BE2C (cell line): Measurements from ENCODE around the gene PPP1R14D.

Experiments
- DNase-seq: peaks from one replicate; pipeline ENCODE4 v3.0.0-alpha.2; 2020
- H3K27me3 ChIP-seq: fragments of 250-450 bp; sonication (Bioruptor Pico); 2 replicates; pipeline ENCODE4 v1.5.1; 2020; ENCODE audit warnings: mild to moderate bottlenecking
- H3K36me3 ChIP-seq: fragments of 250-450 bp; sonication (Bioruptor Pico); 2 replicates; pipeline ENCODE4 v1.5.1; 2020; ENCODE audit warnings: mild to moderate bottlenecking
- H3K4me1 ChIP-seq: fragments of 250-450 bp; sonication (Bioruptor Pico); 2 replicates; pipeline ENCODE4 v1.5.1; 2020
- H3K4me3 ChIP-seq: 2 replicates; pipeline ENCODE4 v1.5.1; 2011; ENCODE audit warnings: low read depth, low read length
- H3K9me3 ChIP-seq: fragments of 250-450 bp; sonication (Bioruptor Pico); 2 replicates; pipeline ENCODE4 v1.5.1; 2020
- TF ChIP-seq, protein P1 (sequence below): IDR thresholded peaks from 2 replicates; pipeline ENCODE4 v1.5.1; 2012; ENCODE audit warnings: mild to moderate bottlenecking, low read depth, low read length

The PPP1R14D gene

DNA sequence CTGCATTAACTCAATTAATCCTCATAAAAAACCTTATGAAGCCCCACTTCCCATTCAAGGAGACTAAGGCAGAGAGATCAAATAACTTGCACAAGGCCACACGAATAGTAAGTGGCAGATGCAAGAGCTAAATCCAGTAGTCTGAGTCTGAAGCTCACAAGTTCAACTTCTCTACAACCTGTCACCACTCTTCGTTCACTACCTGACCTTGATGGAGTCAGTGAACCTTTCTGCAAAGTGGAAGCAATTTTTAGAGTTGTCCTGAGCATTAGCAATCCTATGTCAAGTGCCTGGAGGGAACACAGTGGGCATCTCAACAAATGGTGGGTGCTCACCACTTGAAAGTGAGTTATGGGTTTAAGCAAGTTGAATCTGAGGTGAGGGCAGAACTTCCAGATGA lies 13.2 kb upstream of the PPP1R14D start:
- no peaks in the 10 kb centered on the region for H3K36me3 ChIP-seq
- no peaks in the 10 kb centered on the region for H3K9me3 ChIP-seq
- H3K4me1 ChIP-seq = no peaks in the 10 kb centered on the region; the same call in 1 of the 2 replicates
- DNase-seq = no peak
- H3K4me3 ChIP-seq = no peak overlapping the region
- TF ChIP-seq, protein P1, sequence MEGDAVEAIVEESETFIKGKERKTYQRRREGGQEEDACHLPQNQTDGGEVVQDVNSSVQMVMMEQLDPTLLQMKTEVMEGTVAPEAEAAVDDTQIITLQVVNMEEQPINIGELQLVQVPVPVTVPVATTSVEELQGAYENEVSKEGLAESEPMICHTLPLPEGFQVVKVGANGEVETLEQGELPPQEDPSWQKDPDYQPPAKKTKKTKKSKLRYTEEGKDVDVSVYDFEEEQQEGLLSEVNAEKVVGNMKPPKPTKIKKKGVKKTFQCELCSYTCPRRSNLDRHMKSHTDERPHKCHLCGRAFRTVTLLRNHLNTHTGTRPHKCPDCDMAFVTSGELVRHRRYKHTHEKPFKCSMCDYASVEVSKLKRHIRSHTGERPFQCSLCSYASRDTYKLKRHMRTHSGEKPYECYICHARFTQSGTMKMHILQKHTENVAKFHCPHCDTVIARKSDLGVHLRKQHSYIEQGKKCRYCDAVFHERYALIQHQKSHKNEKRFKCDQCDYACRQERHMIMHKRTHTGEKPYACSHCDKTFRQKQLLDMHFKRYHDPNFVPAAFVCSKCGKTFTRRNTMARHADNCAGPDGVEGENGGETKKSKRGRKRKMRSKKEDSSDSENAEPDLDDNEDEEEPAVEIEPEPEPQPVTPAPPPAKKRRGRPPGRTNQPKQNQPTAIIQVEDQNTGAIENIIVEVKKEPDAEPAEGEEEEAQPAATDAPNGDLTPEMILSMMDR = no peak
- H3K27me3 ChIP-seq = peaks cover 22% of the 10 kb centered on the region

- Histone ChIP-seq H3K4me3 (no peak overlapping the region), H3K9me3 (no peaks in the 10 kb centered on the region), H3K36me3 (no peaks in the 10 kb centered on the region), H3K27me3 (peaks cover 10% of the 10 kb centered on the region), H3K4me1 (no peaks in the 10 kb centered on the region; the same call in 1 of the 2 replicates)
- TF ChIP-seq, protein P1 = no peak
- no peak for DNase-seq
These were observed 10.2 kb upstream of the PPP1R14D start for GRCh38 chr15:40838756-40839155.

DNA sequence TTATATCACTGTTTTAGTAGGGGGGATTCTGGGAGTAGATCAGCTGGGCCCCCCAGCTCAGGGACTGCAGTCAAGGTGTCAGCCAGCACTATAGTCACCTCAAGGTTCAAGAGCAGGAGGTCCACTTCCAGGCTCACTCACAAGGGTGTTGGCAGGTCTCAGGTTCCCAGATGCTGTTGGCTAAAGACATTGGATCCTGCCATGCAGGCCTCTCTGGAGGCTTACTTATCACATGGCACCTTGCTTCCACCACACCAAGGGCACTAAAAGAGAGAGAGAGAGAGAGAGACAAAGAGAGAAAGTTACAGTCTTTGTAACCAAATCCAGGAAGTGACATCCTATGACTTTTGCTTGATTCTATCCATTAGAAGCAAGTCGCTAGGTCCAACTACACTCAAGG lies 7.5 kb upstream of the PPP1R14D start:
- Histone ChIP-seq H3K4me3 (no peak overlapping the region), H3K9me3 (no peaks in the 10 kb centered on the region), H3K36me3 (no peaks in the 10 kb centered on the region), H3K27me3 (no peaks in the 10 kb centered on the region), H3K4me1 (no peaks in the 10 kb centered on the region; the same call in 1 of the 2 replicates)
- TF ChIP-seq, protein P1 = no peak
- no peak for DNase-seq

DNA sequence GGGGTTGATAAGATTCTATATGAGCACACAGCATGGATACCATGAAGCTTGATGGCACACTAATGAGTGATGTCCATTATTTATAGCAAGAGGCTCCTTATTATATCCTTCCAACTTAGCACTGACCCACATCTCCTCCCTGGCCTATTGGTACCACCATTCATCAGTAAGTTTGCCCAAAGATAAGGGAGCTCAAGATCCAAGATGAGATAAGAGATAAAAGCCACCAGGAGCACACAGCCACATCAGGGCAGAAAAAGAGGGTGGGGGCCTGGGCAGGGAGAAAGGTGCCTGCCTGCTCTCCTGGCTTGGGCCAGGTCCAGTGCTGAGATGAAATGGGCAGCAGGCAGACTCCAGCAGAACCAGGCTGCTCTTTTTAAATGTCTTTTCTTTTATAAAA lies 4.4 kb upstream of the PPP1R14D start:
- Histone ChIP-seq H3K27me3 (no peaks in the 10 kb centered on the region), H3K36me3 (no peaks in the 10 kb centered on the region), H3K4me3 (no peak overlapping the region), H3K9me3 (no peaks in the 10 kb centered on the region), H3K4me1 (no peaks in the 10 kb centered on the region)
- TF ChIP-seq, protein P1 = no peak
- no peak for DNase-seq

GRCh38 chr15:40831861-40832260 lies 3.4 kb upstream of the PPP1R14D start:
- TF ChIP-seq, protein P1 = no peak
- no peaks in the 10 kb centered on the region for H3K9me3 ChIP-seq
- H3K4me1 ChIP-seq = no peaks in the 10 kb centered on the region
- H3K27me3 ChIP-seq = no peaks in the 10 kb centered on the region
- no peak overlapping the region for H3K4me3 ChIP-seq
- H3K36me3 ChIP-seq = no peaks in the 10 kb centered on the region
- DNase-seq = no peak

- Histone ChIP-seq H3K27me3 (no peaks in the 10 kb centered on the region), H3K4me1 (no peaks in the 10 kb centered on the region), H3K9me3 (no peaks in the 10 kb centered on the region), H3K36me3 (no peaks in the 10 kb centered on the region), H3K4me3 (no peak overlapping the region)
- DNase-seq = no peak
- TF ChIP-seq, protein P1 = no peak
These were observed 2.4 kb upstream of the PPP1R14D start for GRCh38 chr15:40830884-40831283.
